Measurements from ENCODE around the gene ERAP2.
"Not testable (repeated sequence)": the region's sequence is repeated elsewhere in the genome, so short reads cannot be mapped to it uniquely, and the experiment has no call there.

Gene ERAP2

GRCh38 chr5:96876292-96876850 is at the start of gene ERAP2:
ERAP2 (plus strand) TSS chr5:96876500; CDS start chr5:96879686, 3,186 bp downstream.
- DNase-seq, result peak; percentile 16

- no peak for DNase-seq
These were observed 47.0 kb upstream of the ERAP2 start for GRCh38 chr5:96829297-96829696.

- DNase-seq, result no peak
These were observed 42.3 kb upstream of the ERAP2 start for GRCh38 chr5:96834016-96834415.

GRCh38 chr5:96835791-96836191 is 40.5 kb upstream of the ERAP2 start:
- no peak for DNase-seq

- no peak for DNase-seq
These were observed 39.5 kb upstream of the ERAP2 start for GRCh38 chr5:96836817-96837216.

GRCh38 chr5:96837303-96837702 is 39.0 kb upstream of the ERAP2 start:
- DNase-seq, result no peak

GRCh38 chr5:96838201-96839070 is 37.9 kb upstream of the ERAP2 start:
- DNase-seq, result no peak

- DNase-seq, result no peak
These were observed 37.2 kb upstream of the ERAP2 start for GRCh38 chr5:96839071-96839592.

GRCh38 chr5:96841931-96842330 is 34.4 kb upstream of the ERAP2 start:
- DNase-seq, result not testable (repeated sequence)

GRCh38 chr5:96843140-96843539 is 33.2 kb upstream of the ERAP2 start:
- no peak for DNase-seq

- no peak for DNase-seq
These were observed 31.8 kb upstream of the ERAP2 start for GRCh38 chr5:96844481-96844990.

GRCh38 chr5:96851312-96852062 is 24.8 kb upstream of the ERAP2 start:
- no peak for DNase-seq

GRCh38 chr5:96852759-96853158 is 23.5 kb upstream of the ERAP2 start:
- DNase-seq, result no peak

- no peak for DNase-seq
These were observed 22.2 kb upstream of the ERAP2 start for GRCh38 chr5:96854067-96854466.

- no peak for DNase-seq
These were observed 21.0 kb upstream of the ERAP2 start for GRCh38 chr5:96855031-96855872.

- peak; percentile 61 for DNase-seq
These were observed 19.9 kb upstream of the ERAP2 start for GRCh38 chr5:96856371-96856770.

- DNase-seq, result no peak
These were observed 18.8 kb upstream of the ERAP2 start for GRCh38 chr5:96857454-96857853.

- no peak for DNase-seq
These were observed 18.4 kb upstream of the ERAP2 start for GRCh38 chr5:96857924-96858323.

- no peak for DNase-seq
These were observed 16.9 kb upstream of the ERAP2 start for GRCh38 chr5:96859375-96859774.

- peak; percentile 29 for DNase-seq
These were observed 15.2 kb upstream of the ERAP2 start for GRCh38 chr5:96861076-96861475.

GRCh38 chr5:96863114-96863513 is 13.2 kb upstream of the ERAP2 start:
- DNase-seq, result no peak

- no peak for DNase-seq
These were observed 12.2 kb upstream of the ERAP2 start for GRCh38 chr5:96863949-96864584.

All from eye (tissue), 1 donor.